Measurements from ENCODE around the gene KCNIP1.

- TF ChIP-seq, protein P1, sequence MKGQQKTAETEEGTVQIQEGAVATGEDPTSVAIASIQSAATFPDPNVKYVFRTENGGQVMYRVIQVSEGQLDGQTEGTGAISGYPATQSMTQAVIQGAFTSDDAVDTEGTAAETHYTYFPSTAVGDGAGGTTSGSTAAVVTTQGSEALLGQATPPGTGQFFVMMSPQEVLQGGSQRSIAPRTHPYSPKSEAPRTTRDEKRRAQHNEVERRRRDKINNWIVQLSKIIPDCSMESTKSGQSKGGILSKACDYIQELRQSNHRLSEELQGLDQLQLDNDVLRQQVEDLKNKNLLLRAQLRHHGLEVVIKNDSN (CRISPR knock-in tag; IDR thresholded peaks at IDR 0.05) = no peak
- TF ChIP-seq, protein P2, sequence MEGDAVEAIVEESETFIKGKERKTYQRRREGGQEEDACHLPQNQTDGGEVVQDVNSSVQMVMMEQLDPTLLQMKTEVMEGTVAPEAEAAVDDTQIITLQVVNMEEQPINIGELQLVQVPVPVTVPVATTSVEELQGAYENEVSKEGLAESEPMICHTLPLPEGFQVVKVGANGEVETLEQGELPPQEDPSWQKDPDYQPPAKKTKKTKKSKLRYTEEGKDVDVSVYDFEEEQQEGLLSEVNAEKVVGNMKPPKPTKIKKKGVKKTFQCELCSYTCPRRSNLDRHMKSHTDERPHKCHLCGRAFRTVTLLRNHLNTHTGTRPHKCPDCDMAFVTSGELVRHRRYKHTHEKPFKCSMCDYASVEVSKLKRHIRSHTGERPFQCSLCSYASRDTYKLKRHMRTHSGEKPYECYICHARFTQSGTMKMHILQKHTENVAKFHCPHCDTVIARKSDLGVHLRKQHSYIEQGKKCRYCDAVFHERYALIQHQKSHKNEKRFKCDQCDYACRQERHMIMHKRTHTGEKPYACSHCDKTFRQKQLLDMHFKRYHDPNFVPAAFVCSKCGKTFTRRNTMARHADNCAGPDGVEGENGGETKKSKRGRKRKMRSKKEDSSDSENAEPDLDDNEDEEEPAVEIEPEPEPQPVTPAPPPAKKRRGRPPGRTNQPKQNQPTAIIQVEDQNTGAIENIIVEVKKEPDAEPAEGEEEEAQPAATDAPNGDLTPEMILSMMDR (IDR thresholded peaks at IDR 0.05 in 2 of 3, conservative IDR thresholded peaks at IDR 0.05 in 1 of 3; ENCODE audit: insufficient read depth in 2 of 3, low read depth in 1 of 3, low read length in 3 of 3) = no peak
- TF ChIP-seq TRIM24 (IDR thresholded peaks at IDR 0.05) = no peak
- TF ChIP-seq CBX5 (IDR thresholded peaks at IDR 0.05; ENCODE audit: borderline replicate concordance, low read depth) = no peak
- TF ChIP-seq MYC (IDR thresholded peaks at IDR 0.05; ENCODE audit: low read depth, low read length) = no peak
- TF ChIP-seq MYC (CRISPR knock-in tag; IDR thresholded peaks at IDR 0.05; ENCODE audit: borderline replicate concordance, low read depth) = no peak
- no peak for TF ChIP-seq PHF8 (IDR thresholded peaks at IDR 0.05; ENCODE audit: borderline replicate concordance, low read length)
- TF ChIP-seq, protein P3, sequence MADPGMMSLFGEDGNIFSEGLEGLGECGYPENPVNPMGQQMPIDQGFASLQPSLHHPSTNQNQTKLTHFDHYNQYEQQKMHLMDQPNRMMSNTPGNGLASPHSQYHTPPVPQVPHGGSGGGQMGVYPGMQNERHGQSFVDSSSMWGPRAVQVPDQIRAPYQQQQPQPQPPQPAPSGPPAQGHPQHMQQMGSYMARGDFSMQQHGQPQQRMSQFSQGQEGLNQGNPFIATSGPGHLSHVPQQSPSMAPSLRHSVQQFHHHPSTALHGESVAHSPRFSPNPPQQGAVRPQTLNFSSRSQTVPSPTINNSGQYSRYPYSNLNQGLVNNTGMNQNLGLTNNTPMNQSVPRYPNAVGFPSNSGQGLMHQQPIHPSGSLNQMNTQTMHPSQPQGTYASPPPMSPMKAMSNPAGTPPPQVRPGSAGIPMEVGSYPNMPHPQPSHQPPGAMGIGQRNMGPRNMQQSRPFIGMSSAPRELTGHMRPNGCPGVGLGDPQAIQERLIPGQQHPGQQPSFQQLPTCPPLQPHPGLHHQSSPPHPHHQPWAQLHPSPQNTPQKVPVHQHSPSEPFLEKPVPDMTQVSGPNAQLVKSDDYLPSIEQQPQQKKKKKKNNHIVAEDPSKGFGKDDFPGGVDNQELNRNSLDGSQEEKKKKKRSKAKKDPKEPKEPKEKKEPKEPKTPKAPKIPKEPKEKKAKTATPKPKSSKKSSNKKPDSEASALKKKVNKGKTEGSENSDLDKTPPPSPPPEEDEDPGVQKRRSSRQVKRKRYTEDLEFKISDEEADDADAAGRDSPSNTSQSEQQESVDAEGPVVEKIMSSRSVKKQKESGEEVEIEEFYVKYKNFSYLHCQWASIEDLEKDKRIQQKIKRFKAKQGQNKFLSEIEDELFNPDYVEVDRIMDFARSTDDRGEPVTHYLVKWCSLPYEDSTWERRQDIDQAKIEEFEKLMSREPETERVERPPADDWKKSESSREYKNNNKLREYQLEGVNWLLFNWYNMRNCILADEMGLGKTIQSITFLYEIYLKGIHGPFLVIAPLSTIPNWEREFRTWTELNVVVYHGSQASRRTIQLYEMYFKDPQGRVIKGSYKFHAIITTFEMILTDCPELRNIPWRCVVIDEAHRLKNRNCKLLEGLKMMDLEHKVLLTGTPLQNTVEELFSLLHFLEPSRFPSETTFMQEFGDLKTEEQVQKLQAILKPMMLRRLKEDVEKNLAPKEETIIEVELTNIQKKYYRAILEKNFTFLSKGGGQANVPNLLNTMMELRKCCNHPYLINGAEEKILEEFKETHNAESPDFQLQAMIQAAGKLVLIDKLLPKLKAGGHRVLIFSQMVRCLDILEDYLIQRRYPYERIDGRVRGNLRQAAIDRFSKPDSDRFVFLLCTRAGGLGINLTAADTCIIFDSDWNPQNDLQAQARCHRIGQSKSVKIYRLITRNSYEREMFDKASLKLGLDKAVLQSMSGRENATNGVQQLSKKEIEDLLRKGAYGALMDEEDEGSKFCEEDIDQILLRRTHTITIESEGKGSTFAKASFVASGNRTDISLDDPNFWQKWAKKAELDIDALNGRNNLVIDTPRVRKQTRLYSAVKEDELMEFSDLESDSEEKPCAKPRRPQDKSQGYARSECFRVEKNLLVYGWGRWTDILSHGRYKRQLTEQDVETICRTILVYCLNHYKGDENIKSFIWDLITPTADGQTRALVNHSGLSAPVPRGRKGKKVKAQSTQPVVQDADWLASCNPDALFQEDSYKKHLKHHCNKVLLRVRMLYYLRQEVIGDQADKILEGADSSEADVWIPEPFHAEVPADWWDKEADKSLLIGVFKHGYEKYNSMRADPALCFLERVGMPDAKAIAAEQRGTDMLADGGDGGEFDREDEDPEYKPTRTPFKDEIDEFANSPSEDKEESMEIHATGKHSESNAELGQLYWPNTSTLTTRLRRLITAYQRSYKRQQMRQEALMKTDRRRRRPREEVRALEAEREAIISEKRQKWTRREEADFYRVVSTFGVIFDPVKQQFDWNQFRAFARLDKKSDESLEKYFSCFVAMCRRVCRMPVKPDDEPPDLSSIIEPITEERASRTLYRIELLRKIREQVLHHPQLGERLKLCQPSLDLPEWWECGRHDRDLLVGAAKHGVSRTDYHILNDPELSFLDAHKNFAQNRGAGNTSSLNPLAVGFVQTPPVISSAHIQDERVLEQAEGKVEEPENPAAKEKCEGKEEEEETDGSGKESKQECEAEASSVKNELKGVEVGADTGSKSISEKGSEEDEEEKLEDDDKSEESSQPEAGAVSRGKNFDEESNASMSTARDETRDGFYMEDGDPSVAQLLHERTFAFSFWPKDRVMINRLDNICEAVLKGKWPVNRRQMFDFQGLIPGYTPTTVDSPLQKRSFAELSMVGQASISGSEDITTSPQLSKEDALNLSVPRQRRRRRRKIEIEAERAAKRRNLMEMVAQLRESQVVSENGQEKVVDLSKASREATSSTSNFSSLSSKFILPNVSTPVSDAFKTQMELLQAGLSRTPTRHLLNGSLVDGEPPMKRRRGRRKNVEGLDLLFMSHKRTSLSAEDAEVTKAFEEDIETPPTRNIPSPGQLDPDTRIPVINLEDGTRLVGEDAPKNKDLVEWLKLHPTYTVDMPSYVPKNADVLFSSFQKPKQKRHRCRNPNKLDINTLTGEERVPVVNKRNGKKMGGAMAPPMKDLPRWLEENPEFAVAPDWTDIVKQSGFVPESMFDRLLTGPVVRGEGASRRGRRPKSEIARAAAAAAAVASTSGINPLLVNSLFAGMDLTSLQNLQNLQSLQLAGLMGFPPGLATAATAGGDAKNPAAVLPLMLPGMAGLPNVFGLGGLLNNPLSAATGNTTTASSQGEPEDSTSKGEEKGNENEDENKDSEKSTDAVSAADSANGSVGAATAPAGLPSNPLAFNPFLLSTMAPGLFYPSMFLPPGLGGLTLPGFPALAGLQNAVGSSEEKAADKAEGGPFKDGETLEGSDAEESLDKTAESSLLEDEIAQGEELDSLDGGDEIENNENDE (IDR thresholded peaks at IDR 0.05; ENCODE audit: low read depth, low read length) = no peak
- TF ChIP-seq HMBOX1 (IDR thresholded peaks at IDR 0.05) = no peak
- TF ChIP-seq ZNF124 (CRISPR knock-in tag; IDR thresholded peaks at IDR 0.05) = no peak
- no peak for TF ChIP-seq SAP30 (IDR thresholded peaks at IDR 0.05; ENCODE audit: borderline replicate concordance, insufficient read depth, low read depth, low read length, poor library complexity, severe bottlenecking)
- no peak for TF ChIP-seq GABPB1 (CRISPR knock-in tag; IDR thresholded peaks at IDR 0.05)
These were observed 212.6 kb downstream of the KCNIP1 start for GRCh38 chr5:170716396-170716795.
